Measurements from ENCODE around the gene PTPRR. TPM values are rescaled to one million over a fixed set of nuclear protein-coding genes. Genes with fewer than 3 reads are reported as not detected.

PTPRR gene
- total and polyA plus RNA-seq, 10 of the 15 experiments (the other 5 are each of a cell fraction or from before 2014, with no cell fraction given) = 0.14 to 3.1 (median 0.42) TPM

- Histone ChIP-seq H3K27me3 (replicated peaks in 1 of 2; ENCODE audit: control insufficient read depth in 2 of 2, insufficient read depth in 2 of 2, low read length in 1 of 2) (no peaks in the 10 kb centered on the region), H3K79me2 (ENCODE audit: control insufficient read depth, insufficient read depth, low read length) (no peaks in the 10 kb centered on the region), H3K4me2 (ENCODE audit: control insufficient read depth, insufficient read depth) (no peak overlapping the region), H3K27ac (ENCODE audit: control insufficient read depth, insufficient read depth) (no peak overlapping the region), H3K36me3 (ENCODE audit: control insufficient read depth in 2 of 2, insufficient read depth in 2 of 2, low read length in 1 of 2) (no peaks in the 10 kb centered on the region), H4K20me1 (ENCODE audit: control insufficient read depth, insufficient read depth) (no peaks in the 10 kb centered on the region), H3K4me1 (ENCODE audit: control insufficient read depth, insufficient read depth, low read length) (no peaks in the 10 kb centered on the region), H3K4me3 (no peak overlapping the region), H3K9me3 (replicated peaks; ENCODE audit: control insufficient read depth, insufficient read depth, low read length) (no peaks in the 10 kb centered on the region), H2AFZ (ENCODE audit: control insufficient read depth, low read depth, low read length) (no peak overlapping the region), H3K9ac (ENCODE audit: control insufficient read depth, insufficient read depth, low read length) (no peak overlapping the region)
- WGBS (ENCODE audit: insufficient coverage, insufficient replicate concordance, low lambda C conversion rate, missing lambda C conversion rate) = 41% methylated on average over 1 of the region's 1 CpG
- intact Hi-C loops (cut with micrococcal nuclease; ENCODE audit: unreplicated experiment) = no loop called here
- POLR2A ChIA-PET = no interaction called here
- SMC1A ChIA-PET (ENCODE audit: uncharacterized antibody, unreplicated experiment) = no interaction called here
- ATAC-seq (no peak), DNase-seq (ENCODE audit: low read depth, low spot score) (no peak), FAIRE-seq (no peak)
- in situ Hi-C loops (cut with MboI) = no loop called here
- RAD21 ChIA-PET (ENCODE audit: unreplicated experiment) = no interaction called here
- CTCF ChIA-PET = interaction anchor here (0.6 kb wide), 1 partner anchor 34 kb away, joined by 3 read pairs; no protein-coding TSS in a partner anchor
- no TSS peak for BruUV-seq (replicated peaks)
- TF ChIP-seq KLF5 (IDR thresholded peaks at IDR 0.05; ENCODE audit: partially characterized antibody) (no peak), MEF2A (IDR thresholded peaks at IDR 0.05; ENCODE audit: insufficient read depth, low read depth, low read length) (no peak), RELA (IDR thresholded peaks at IDR 0.05; ENCODE audit: borderline replicate concordance, partially characterized antibody) (no peak), ELK1 (IDR thresholded peaks at IDR 0.05; ENCODE audit: low read depth, low read length) (no peak), EZH2 (IDR thresholded peaks at IDR 0.05; ENCODE audit: borderline replicate concordance, control insufficient read depth, low read depth, low read length) (no peak), SMAD1 (IDR thresholded peaks at IDR 0.05; ENCODE audit: low read depth, partially characterized antibody) (no peak), RAD21 (IDR thresholded peaks at IDR 0.05; ENCODE audit: insufficient read depth, low read depth, low read length) (no peak), CEBPZ (IDR thresholded peaks at IDR 0.05; ENCODE audit: low read depth, low read length) (no peak), CREM (IDR thresholded peaks at IDR 0.05; ENCODE audit: low read depth) (no peak), E2F4 (IDR thresholded peaks at IDR 0.05; ENCODE audit: low read depth, low read length) (no peak), SREBF2 (IDR thresholded peaks at IDR 0.05; ENCODE audit: low read length) (no peak), ZNF687 (IDR thresholded peaks at IDR 0.05) (no peak), NR2F1 (conservative IDR thresholded peaks at IDR 0.05) (no peak), TARDBP (IDR thresholded peaks at IDR 0.05; ENCODE audit: borderline replicate concordance) (no peak), RB1 (IDR thresholded peaks at IDR 0.05; ENCODE audit: borderline replicate concordance) (no peak), EED (IDR thresholded peaks at IDR 0.05; ENCODE audit: low read depth) (no peak), CHD2 (IDR thresholded peaks at IDR 0.05; ENCODE audit: borderline replicate concordance, low read depth, low read length) (no peak)
Observed at GRCh38 chr12:70698345-70698744, 222.2 kb downstream of the PTPRR start.
